Measurements from ENCODE around the gene ELN.
"Not testable (repeated sequence)": the region's sequence is repeated elsewhere in the genome, so short reads cannot be mapped to it uniquely, and the experiment has no call there.

Gene ELN

DNA sequence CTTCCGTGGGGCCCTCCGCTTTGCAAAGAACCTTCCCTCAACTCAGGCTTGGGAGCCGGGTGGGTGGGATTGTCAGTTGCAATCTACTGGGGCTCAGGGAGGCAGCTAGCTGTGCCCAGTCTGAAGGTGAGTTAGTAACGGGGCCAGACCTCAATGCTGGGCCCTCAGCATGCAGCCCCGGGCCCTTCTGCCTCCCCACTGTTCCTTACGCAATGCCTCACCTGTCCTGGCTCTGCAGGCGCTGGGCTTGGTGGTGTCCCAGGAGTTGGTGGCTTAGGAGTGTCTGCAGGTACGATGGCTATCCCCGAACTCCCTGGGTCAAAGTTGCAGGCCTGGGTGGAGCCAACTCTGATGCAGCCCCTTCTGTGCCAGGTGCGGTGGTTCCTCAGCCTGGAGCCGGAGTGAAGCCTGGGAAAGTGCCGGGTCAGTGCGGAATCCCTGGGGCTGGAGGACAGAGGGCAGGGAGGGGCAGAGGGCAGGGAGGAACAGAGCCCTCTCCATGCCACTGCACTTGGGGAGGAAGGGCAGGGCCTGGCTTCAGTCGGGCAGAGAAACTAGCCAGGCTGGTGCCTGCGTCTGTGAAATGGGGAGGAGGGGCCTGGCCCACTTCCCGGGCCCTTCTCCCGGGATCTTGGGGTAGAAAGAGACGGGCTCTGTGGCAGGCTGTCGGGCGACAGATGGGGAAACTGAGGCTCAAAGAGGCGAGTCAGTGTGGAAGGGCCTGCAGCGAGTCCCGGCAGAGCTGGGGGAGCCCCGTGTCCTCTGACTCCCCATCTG is 15.0 kb downstream of the ELN start:
- H3K4me3 ChIP-seq (ENCODE audit: low read depth, low read length), result no peak overlapping the region
- TF ChIP-seq, protein P1, sequence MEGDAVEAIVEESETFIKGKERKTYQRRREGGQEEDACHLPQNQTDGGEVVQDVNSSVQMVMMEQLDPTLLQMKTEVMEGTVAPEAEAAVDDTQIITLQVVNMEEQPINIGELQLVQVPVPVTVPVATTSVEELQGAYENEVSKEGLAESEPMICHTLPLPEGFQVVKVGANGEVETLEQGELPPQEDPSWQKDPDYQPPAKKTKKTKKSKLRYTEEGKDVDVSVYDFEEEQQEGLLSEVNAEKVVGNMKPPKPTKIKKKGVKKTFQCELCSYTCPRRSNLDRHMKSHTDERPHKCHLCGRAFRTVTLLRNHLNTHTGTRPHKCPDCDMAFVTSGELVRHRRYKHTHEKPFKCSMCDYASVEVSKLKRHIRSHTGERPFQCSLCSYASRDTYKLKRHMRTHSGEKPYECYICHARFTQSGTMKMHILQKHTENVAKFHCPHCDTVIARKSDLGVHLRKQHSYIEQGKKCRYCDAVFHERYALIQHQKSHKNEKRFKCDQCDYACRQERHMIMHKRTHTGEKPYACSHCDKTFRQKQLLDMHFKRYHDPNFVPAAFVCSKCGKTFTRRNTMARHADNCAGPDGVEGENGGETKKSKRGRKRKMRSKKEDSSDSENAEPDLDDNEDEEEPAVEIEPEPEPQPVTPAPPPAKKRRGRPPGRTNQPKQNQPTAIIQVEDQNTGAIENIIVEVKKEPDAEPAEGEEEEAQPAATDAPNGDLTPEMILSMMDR (IDR thresholded peaks at IDR 0.05; ENCODE audit: borderline replicate concordance, insufficient read depth, low read depth, low read length), result no peak

GRCh38 chr7:74043523-74043951 is 15.6 kb downstream of the ELN start:
- no peak overlapping the region for H3K4me3 ChIP-seq (ENCODE audit: low read depth, low read length)
- TF ChIP-seq, protein P1 (IDR thresholded peaks at IDR 0.05; ENCODE audit: borderline replicate concordance, insufficient read depth, low read depth, low read length), result no peak

- H3K4me3 ChIP-seq (ENCODE audit: low read depth, low read length), result no peak overlapping the region
- TF ChIP-seq, protein P1 (IDR thresholded peaks at IDR 0.05; ENCODE audit: borderline replicate concordance, insufficient read depth, low read depth, low read length), result no peak
Measured at GRCh38 chr7:74044366-74045350, 16.7 kb downstream of the ELN start.

GRCh38 chr7:74046581-74046980 is 18.6 kb downstream of the ELN start:
- not testable (repeated sequence) for H3K4me3 ChIP-seq (ENCODE audit: low read depth, low read length)

- TF ChIP-seq, protein P1 (IDR thresholded peaks at IDR 0.05; ENCODE audit: borderline replicate concordance, insufficient read depth, low read depth, low read length), result no peak
- no peak overlapping the region for H3K4me3 ChIP-seq (ENCODE audit: low read depth, low read length)
Measured at GRCh38 chr7:74047804-74048380, 19.9 kb downstream of the ELN start.

DNA sequence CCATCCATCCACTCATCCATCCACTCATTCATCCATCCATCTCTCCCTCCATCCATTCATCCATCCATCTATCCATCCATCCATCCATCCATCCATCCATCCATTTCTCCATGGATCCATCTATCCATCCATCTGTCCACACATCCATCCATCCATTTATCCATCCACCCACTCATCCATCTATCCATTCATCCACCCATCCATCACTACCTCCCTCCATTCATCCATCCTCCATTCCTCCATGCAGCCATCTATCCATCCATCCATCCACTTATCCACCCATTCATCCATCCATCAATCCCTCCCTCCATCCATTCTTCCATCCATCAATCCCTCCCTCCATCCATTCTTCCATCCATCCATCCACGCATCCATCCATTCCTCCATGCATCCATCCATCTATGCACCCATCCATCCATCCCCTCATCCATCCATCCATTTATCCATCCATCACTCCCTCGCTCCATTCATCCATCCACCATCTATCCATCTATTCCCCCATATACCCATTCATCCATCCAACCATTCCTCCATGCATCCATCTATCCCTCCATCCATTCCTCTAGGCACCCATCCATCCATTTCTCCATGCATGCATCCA is 21.1 kb downstream of the ELN start:
- H3K4me3 ChIP-seq (ENCODE audit: low read depth, low read length), result no peak overlapping the region
- TF ChIP-seq, protein P1 (IDR thresholded peaks at IDR 0.05; ENCODE audit: borderline replicate concordance, insufficient read depth, low read depth, low read length), result no peak
